NCI-H146 (cell line): ENCODE data around the gene USHBP1.

Experiments used
- DNase-seq: peaks from one replicate; lab custom pipeline; 2025; lab: John Stamatoyannopoulos, UW

USHBP1 gene

GRCh38 chr19:17240062-17240752, 24.3 kb downstream of the USHBP1 start:
- DNase-seq: no peak

GRCh38 chr19:17237747-17238706, 26.5 kb downstream of the USHBP1 start:
- DNase-seq: no peak

GRCh38 chr19:17236811-17237543, 27.6 kb downstream of the USHBP1 start:
- no peak for DNase-seq

GRCh38 chr19:17235971-17236777, 28.4 kb downstream of the USHBP1 start:
- no peak for DNase-seq

- DNase-seq: no peak
Measured at GRCh38 chr19:17235300-17235970, 29.1 kb downstream of the USHBP1 start.

GRCh38 chr19:17234911-17235299, 29.6 kb downstream of the USHBP1 start:
- no peak for DNase-seq

GRCh38 chr19:17232258-17232657, 32.3 kb downstream of the USHBP1 start:
- DNase-seq: no peak

GRCh38 chr19:17229890-17230289, 34.7 kb downstream of the USHBP1 start:
- no peak for DNase-seq

- DNase-seq: no peak
Measured at GRCh38 chr19:17227798-17228367, 36.7 kb downstream of the USHBP1 start.

- DNase-seq: peak; percentile 99
Measured at GRCh38 chr19:17226002-17226933, 38.3 kb downstream of the USHBP1 start, which contains the start of gene OCEL1. TSS of gene OCEL1 (plus strand) at chr19:17226226. CDS start at chr19:17226248, 22 bp downstream.

GRCh38 chr19:17225053-17225452, 39.5 kb downstream of the USHBP1 start:
- no peak for DNase-seq

- no peak for DNase-seq
Measured at GRCh38 chr19:17220207-17220758, 44.3 kb downstream of the USHBP1 start.

- no peak for DNase-seq
Measured at GRCh38 chr19:17219286-17219685, 45.3 kb downstream of the USHBP1 start.

GRCh38 chr19:17216058-17216670, 48.4 kb downstream of the USHBP1 start:
- peak; percentile 56 for DNase-seq

GRCh38 chr19:17215127-17215971, 49.2 kb downstream of the USHBP1 start, which contains the start of gene USE1:
TSS of gene USE1 (plus strand) at chr19:17215357. CDS start at chr19:17215406, 49 bp downstream.
- DNase-seq: peak; percentile 96

GRCh38 chr19:17214508-17215126, 49.9 kb downstream of the USHBP1 start:
- DNase-seq: peak; percentile 52

- no peak for DNase-seq
Measured at GRCh38 chr19:17213334-17213733, 51.2 kb downstream of the USHBP1 start.
